Osteoblast (primary cell): ENCODE results near the gene TMIGD1. TPM values are rescaled to one million over a fixed set of nuclear protein-coding genes. Genes with fewer than 3 reads are reported as not detected.
A peak's percentile ranks its signal among the peaks of the same experiment; 100 is the strongest.

ENCODE experiments used
- DNase-seq: peaks from one replicate; pipeline ENCODE4 v3.0.0; 2011; ENCODE audit warnings: low spot score, mixed read lengths; ENCODE audit not compliant: insufficient read length; ENCODE audit errors: missing footprints
- H2AFZ ChIP-seq: 2 replicates; pipeline ENCODE4 v1.6.0; 2011; ENCODE audit warnings: mild to moderate bottlenecking, low read length
- H3K27ac ChIP-seq: 2 replicates; pipeline ENCODE4 v1.5.1; 2011; ENCODE audit warnings: mild to moderate bottlenecking, low read depth, low read length, moderate library complexity
- H3K27me3 ChIP-seq: 2 replicates; pipeline ENCODE4 v1.6.0; 2012; ENCODE audit warnings: mild to moderate bottlenecking, control low read depth, inconsistent platforms, low read length, moderate library complexity; ENCODE audit not compliant: insufficient read depth
- H3K36me3 ChIP-seq: 2 replicates; pipeline ENCODE4 v1.5.1; 2011; ENCODE audit warnings: mild to moderate bottlenecking, low read length, control low read depth, moderate library complexity; ENCODE audit not compliant: insufficient read depth
- H3K4me1 ChIP-seq: 2 replicates; pipeline ENCODE4 v1.5.1; 2011; ENCODE audit warnings: mild to moderate bottlenecking, low read length, control low read depth, moderate library complexity; ENCODE audit not compliant: insufficient read depth
- H3K4me2 ChIP-seq: 2 replicates; pipeline ENCODE4 v1.6.0; 2011; ENCODE audit warnings: mild to moderate bottlenecking, low read length; ENCODE audit not compliant: insufficient read depth
- H3K4me3 ChIP-seq: fragments of 200-600 bp; sonication (generic); 3 replicates; pipeline ENCODE4 v1.5.1; 2012; ENCODE audit warnings: mild to moderate bottlenecking, low read length, inconsistent platforms; ENCODE audit not compliant: insufficient read depth
- H3K79me2 ChIP-seq: 2 replicates; pipeline ENCODE4 v1.6.0; 2012; ENCODE audit warnings: mild to moderate bottlenecking, low read length, control low read depth, inconsistent platforms; ENCODE audit not compliant: insufficient read depth
- H3K9me3 ChIP-seq: 2 replicates; pipeline ENCODE4 v1.5.1; 2011; ENCODE audit warnings: low read depth, low read length, control low read depth
- H4K20me1 ChIP-seq: 2 replicates; pipeline ENCODE4 v1.6.0; 2012; ENCODE audit warnings: mild to moderate bottlenecking, low read length, control low read depth; ENCODE audit not compliant: insufficient read depth
- total RNA-seq: library from RNA; depleted of rRNA; stranded (reverse); fragments of >200 nt; gene quantifications from 2 replicates; pipeline ENCODE4 v1.2.3, GENCODE V29; 2012
- TF ChIP-seq, protein P1 (sequence below): IDR thresholded peaks from 2 replicates; pipeline ENCODE4 v1.5.1; 2011; ENCODE audit warnings: mild to moderate bottlenecking, low read depth, low read length, moderate library complexity; ENCODE audit errors: extremely low read depth

Gene TMIGD1
- total RNA-seq, 1 donor: not detected

DNA sequence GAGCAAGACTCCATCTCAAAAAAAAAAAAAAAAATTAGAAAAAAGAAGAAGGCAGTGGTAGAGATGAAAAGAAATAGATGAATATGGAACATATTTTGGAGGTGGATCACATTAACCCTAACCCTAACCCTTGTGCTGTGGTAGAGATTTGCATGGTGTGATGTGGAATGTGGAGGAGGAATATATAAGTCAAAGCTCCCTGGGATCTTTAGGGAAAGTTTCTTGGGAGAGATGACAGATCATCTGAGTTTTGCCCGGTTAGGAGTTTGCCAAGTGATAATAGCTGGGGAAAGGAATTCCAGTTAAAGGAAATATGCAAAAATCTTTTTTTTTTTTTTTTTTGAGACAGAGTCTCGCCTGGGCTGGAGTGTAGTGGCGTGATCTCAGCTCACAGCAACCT, 29.1 kb downstream of the TMIGD1 start:
- DNase-seq: no peak
- no peak overlapping the region for H2AFZ ChIP-seq
- TF ChIP-seq, protein P1, sequence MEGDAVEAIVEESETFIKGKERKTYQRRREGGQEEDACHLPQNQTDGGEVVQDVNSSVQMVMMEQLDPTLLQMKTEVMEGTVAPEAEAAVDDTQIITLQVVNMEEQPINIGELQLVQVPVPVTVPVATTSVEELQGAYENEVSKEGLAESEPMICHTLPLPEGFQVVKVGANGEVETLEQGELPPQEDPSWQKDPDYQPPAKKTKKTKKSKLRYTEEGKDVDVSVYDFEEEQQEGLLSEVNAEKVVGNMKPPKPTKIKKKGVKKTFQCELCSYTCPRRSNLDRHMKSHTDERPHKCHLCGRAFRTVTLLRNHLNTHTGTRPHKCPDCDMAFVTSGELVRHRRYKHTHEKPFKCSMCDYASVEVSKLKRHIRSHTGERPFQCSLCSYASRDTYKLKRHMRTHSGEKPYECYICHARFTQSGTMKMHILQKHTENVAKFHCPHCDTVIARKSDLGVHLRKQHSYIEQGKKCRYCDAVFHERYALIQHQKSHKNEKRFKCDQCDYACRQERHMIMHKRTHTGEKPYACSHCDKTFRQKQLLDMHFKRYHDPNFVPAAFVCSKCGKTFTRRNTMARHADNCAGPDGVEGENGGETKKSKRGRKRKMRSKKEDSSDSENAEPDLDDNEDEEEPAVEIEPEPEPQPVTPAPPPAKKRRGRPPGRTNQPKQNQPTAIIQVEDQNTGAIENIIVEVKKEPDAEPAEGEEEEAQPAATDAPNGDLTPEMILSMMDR: no peak
- H3K27ac ChIP-seq: no peak overlapping the region
- no peak overlapping the region for H3K4me2 ChIP-seq
- H3K79me2 ChIP-seq: no peaks in the 10 kb centered on the region
- no peaks in the 10 kb centered on the region for H3K36me3 ChIP-seq
- no peaks in the 10 kb centered on the region for H3K9me3 ChIP-seq
- no peak overlapping the region for H3K4me3 ChIP-seq
- no peaks in the 10 kb centered on the region for H4K20me1 ChIP-seq
- H3K27me3 ChIP-seq: no peaks in the 10 kb centered on the region
- H3K4me1 ChIP-seq: no peaks in the 10 kb centered on the region

DNA sequence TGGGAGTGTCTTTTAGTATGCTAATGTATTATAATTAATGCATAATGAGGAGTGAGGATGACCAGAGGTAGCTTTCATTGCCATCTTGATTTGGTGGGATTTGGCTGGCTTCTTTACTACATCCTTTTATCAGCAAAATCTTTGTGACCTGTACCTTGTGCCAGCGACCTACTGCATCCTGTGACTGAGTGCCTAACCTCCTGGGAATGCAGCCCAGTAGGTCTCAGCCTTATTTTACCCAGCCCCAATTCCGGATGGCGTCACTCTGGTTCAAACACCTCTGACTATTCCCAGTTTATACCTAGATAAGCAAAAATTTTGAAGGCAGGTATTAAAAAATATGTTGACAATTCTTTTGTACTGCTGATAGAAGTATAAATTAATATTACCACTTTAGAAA, 31.6 kb downstream of the TMIGD1 start:
- Histone ChIP-seq H3K4me3 (no peak overlapping the region), H4K20me1 (no peaks in the 10 kb centered on the region), H3K4me2 (no peak overlapping the region), H3K27ac (no peak overlapping the region), H3K9me3 (no peaks in the 10 kb centered on the region), H3K79me2 (no peaks in the 10 kb centered on the region), H3K4me1 (no peaks in the 10 kb centered on the region), H3K27me3 (no peaks in the 10 kb centered on the region), H3K36me3 (no peaks in the 10 kb centered on the region), H2AFZ (no peak overlapping the region)
- TF ChIP-seq, protein P1: no peak
- DNase-seq: no peak

DNA sequence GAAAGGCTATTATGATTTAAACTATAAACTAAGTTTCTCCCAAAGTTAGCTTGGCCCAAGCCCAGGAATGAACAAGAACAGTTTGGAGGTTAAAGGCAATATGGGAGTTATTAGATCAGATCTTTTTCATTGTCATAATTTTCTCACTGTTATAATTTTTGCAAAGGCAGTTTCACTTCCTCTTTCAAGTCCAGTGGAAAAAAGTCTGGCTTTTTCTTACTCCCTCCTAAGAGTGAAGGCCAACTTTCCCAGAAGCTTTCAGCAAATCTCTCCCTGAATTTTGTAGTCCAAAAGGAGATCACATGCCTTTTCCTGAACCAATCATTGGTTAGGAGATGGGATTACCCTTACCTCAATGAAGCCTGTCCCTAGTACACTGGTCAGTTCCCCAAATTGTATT, 33.0 kb downstream of the TMIGD1 start:
- Histone ChIP-seq H3K27me3 (no peaks in the 10 kb centered on the region), H3K4me3 (no peak overlapping the region), H3K79me2 (no peaks in the 10 kb centered on the region), H3K4me1 (no peaks in the 10 kb centered on the region), H2AFZ (no peak overlapping the region), H3K4me2 (no peak overlapping the region), H4K20me1 (no peaks in the 10 kb centered on the region), H3K36me3 (no peaks in the 10 kb centered on the region), H3K27ac (no peak overlapping the region), H3K9me3 (no peaks in the 10 kb centered on the region)
- TF ChIP-seq, protein P1: no peak
- no peak for DNase-seq

DNA sequence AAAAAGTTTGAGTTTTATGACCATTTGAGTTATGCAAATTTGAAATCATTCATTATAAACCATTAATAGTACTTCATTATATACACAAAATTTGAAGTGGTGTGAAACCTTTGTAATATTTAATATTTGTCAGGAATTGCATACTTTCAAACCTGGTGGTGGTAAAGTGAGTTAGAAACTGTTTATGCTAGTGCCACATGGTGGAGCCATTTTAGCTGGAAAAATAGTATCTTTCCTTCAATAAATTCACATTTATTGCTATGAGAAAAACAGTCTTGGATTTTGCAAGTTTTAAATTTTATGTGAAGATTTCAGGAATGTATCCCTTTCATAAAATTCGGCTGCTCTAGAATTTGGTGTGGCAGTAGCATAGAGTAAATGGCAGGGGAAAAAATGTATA, 34.9 kb downstream of the TMIGD1 start:
- Histone ChIP-seq H4K20me1 (no peaks in the 10 kb centered on the region), H2AFZ (no peak overlapping the region), H3K9me3 (no peaks in the 10 kb centered on the region), H3K27me3 (no peaks in the 10 kb centered on the region), H3K4me1 (no peaks in the 10 kb centered on the region), H3K27ac (no peak overlapping the region), H3K36me3 (no peaks in the 10 kb centered on the region), H3K79me2 (no peaks in the 10 kb centered on the region), H3K4me2 (no peak overlapping the region), H3K4me3 (no peak overlapping the region)
- TF ChIP-seq, protein P1: peak; percentile 55
- peak; percentile 46 for DNase-seq
